CD1c-positive myeloid dendritic cell (primary cell): ENCODE measurements around the gene PFKL.
"Not testable (repeated sequence)": the region's sequence is repeated elsewhere in the genome, so short reads cannot be mapped to it uniquely, and the experiment has no call there.

Experiments
- DNase-seq: peaks from one replicate; pipeline ENCODE4 v3.0.0-alpha.2; 2016; ENCODE audit errors: extremely low spot score

The PFKL gene

DNA sequence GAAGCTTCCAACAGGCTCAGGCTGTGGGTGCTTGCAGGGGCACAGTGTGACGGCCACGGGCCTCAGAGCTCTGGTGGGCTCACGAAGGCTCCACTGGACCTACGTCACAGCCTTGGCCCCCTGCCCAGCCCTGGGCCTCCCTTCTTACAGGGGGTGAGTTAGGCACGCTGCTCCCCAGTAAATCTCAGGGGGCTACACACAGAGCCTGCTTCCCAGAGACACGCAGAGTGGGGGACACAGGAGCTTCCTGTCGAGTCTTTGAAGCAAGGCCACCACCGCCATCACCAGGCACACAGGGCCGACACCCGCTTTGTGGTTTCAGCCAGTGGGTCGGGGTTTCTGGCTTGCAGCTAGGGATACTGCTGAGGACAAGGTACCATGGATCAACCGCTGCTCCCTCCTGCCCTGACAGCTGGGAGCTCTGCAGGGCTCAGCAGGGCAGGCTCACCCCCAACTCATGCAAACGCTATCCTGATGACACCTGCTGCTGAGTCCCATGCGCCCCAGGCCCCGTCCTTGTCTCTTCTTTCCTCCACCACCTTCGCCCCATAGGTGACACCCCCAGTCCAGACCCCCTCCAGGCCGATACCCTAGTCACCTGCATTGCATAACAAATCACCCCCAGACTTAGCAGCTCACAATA is 44.8 kb downstream of the PFKL start:
- no peak for DNase-seq

DNA sequence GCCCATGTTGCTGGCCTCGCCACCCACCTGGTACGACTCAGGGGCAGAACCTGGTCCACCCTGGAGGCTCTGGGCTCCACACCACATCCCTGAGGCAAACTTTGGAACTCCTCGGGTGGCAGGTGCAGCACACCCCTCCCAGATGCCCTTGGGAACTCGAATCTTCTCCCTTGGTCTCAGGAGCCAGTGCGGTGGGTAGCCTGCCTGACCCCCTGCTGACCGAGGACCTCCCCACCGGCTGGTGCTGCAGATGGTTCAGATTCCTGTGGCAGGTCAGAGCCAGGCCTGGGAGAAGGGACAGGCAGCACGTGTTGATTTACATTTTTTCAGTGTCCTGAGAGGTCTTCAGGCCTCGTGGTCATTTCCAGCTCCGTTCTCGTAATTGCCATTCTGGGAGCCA is 45.6 kb downstream of the PFKL start:
- no peak for DNase-seq

DNA sequence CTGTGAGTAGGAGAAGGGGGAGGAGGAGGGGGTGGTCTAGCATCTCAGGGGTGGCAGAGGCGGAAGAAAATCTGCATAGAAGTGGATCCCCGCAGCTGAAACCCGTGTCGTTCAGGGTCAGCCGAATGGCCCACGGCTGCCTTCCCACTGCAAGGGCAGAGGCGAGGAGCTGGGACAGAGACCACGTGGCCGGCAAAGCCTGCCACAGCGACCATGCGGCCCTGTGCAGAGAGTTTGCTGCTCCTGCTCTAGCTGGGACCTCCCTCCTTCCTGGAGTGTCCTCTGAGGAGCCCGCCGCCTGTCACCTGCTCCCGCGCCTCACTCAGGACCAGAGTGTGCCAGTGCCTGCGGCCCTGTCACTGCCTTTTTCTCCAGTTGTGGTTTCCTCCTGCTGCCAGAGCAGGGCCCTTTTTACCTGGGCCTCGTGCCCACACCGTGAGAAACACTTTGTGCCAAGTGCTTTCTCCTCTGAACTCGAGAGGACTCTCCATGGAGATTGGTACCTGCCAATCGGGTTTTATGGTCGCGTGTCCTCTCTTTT is 48.1 kb downstream of the PFKL start:
- DNase-seq = no peak

DNA sequence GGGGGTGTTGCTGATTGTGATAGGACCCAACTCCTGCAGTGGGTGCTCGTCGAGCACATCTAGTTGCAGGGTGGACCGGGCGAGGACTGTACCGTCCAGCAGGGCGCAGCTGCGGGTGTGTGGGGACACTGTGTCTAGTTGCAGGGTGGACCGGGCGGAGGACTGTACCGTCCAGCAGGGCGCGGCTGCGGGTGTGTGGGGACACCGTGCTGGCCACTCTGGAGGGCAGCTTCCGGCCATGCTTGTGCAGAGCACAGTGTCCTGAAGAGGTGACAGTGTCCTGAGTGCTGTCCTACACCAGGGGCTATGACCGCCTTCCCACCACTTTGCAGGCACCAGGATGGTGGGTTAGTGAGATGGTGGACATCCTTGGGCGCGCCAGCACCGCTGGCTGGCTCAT is 49.0 kb downstream of the PFKL start:
- no peak for DNase-seq

DNA sequence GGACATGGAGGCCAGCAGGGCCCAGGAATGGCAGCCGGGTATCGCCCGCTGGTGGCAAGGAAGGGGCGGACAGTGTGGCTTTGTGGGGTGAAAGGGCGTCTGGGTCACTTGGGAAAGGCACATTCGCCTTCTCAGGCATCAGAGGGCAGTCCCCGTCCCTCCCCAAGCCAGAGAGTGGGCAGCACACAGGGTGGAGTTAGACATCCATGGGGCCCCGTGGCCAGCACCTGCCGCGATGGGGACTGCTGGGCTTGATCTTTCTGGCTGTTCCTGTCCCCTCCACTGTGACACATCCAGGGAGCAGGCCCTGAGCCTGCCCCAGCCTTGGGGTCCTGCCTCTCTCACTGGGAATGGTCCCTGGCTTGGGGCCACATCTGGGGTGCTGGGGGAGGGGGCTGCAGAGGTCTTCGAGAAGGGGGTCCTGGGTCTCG is 49.6 kb downstream of the PFKL start:
- DNase-seq = no peak

DNA sequence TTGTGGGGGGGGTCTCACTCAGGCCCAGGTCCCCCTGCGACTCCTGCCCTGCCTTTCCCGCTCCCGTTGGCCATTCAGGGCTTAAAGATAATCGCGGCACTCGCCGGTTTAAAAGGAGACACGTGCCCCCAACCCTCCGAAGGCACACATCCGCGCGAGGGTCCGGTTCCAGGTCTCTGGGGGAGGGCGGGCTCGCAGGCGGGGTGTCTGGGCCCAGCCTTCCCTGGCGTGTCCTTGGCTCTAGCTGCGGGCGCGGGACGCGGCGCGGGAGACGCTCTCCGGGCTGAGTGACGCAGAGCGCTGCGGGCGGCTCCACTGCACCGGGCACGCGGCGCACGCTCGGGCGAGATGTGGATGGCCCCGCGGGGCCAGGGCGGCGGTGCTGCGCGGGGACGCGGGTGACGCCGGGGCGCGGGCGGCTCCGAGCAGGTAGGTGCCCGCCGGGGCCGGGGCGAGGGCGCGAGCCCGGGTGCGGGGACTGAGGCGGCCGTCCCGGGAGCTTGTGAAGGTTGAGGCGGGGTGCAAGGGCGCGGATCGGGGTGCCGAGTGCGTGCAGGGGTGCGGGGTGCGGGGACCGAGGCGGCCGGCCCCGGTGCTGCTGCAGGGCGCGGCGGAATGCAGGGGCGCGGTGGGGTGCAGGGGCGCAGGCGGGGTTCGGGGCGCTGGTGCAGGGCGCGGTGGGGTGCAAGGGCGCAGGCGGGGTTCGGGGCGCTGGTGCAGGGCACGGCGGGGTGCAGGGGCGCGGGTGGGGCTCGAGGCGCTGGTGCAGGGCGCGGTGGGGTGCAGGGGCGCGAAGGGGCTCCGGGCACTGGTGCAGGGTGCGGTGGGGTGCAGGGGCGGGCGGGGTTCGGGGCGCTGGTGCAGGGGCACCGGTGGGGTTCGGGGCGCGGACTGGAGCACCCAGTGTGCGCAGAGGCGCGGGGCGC is 50.3 kb downstream of the PFKL start:
- no peak for DNase-seq

DNA sequence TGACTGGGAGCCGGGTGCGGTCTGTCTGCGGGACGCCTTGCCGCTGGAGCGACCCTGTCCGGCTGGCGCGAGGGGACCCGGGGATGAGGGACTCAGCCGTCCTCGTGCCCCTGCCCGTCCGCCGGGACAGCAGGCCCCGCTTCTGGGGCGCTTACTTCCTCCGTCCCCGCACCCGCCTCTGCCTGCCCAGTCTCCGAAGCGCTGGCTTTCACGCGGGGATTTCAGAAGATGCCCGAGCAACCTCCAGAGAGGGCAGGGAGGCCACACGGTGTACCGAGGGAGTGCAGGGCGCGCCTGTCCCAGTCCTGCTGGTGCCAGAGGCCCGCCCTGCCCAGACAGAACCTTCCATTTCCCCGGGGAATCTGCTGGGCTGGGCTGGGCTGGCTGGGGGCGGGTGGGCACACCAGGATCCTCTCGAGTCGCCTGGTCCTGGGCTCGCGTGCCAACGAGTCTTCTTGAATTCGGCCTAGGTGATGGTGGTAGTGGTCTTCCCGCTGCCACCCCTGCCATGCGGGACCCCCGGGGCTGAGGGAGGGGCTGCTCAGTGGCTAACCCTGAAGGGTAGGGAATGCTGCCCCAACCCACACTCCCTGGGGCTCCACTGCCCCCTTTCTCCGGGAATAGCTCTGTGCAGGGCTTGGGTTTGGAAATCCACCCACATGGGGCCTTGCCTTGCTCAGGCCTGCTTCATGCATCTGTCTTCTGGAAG is 51.1 kb downstream of the PFKL start:
- no peak for DNase-seq

DNA sequence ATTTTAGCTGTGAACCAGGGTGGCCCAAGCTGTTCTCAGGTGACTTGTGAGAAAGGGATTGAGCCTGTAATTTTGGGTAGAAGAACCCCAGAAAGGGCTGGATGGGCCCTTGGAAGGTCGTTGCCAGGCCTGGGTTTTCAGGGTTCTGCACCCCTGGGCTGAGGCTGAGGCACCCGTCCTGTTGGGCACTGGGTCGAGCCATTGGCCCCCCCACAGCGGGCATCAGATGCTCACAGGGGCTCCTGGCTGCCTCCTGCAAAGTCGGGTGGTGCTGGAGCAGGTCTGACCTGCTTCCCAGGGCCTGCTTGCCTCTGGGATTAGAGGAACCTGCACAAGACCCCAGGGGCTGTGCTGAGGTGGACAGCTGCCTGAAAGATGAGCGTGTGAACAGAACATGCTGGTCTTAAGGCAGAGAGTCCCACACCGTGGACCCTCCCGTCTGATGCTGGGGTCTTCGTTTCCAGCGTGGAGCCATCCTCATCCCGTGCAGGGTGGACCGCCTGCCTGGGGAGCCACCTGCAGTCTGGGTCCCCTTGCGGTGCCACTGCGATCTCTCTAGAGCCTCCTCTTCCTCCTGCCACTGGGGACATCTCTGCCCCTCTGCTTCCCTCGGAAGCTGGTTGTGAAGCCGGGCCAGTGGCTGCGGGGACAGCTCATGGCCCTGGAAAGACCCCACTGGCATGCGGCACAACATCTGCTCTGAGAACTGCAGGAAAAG is 51.8 kb downstream of the PFKL start:
- no peak for DNase-seq

DNA sequence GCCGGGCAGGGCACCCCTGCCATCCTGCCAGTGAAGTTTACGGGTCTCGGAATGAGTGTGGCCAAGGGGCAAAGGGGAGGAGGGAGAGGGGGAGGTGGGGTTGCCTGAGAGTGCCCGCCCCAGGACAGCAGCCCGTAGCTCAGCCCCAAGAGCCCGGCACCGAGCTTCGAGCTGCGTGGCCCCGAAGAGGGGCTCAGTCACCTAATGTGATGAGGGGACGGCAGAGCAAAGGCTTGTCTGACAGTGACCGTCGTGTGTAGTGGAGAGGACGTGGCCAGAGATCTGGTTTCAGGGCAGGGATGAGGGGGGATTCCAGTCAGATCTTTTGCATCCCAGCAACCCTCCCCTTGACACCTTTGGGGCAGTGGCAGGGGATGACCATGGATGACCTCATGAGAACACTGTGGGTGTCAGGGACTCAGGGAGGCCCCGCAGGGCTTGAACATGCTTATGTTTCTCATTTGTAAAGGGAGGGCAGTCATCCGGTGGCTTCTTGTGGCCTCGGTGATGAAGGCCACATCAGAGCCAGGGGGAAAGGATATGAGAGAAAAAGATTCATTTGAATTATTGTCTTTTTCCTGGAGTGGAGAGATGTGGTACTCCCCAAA is 52.5 kb downstream of the PFKL start:
- DNase-seq = no peak

DNA sequence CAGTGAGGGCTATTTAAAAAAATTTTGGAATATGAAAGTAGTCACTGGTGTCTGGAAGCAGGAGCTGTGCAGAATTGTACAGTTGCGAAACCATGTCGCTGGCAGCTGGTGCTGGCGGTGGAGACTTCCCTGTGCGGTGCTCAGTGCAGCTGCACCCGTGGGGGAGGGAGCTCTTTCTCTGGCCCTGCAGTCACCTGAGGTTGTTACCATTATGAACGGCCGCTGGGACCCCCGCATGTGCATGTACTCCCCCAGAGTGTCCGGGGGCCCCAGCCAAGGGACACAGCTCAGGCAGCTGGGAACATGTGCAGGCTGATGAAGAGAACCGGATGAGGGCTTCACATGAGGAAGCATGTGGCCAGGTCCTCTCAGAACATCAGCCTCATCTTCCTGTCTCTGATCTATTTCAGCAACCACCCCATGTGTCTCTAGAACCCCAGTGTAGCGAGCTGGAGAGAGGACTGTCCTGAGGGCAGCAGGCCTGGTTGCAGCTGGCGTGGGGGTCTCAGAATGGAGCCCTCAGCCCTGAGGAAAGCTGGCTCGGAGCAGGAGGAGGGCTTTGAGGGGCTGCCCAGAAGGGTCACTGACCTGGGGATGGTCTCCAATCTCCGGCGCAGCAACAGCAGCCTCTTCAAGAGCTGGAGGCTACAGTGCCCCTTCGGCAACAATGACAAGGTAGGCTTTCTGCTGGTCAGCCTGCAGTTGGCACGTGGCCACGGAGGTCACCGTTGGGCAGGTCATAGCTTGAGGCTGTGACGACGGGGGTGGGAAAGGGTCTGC is 53.5 kb downstream of the PFKL start, which contains the start of gene TRPM2:
Gene TRPM2, plus strand, starts transcription at position 431 of the 780 bp plus-strand sequence. Its CDS starts 80 bp downstream, at position 511.
- DNase-seq = peak; percentile 85

DNA sequence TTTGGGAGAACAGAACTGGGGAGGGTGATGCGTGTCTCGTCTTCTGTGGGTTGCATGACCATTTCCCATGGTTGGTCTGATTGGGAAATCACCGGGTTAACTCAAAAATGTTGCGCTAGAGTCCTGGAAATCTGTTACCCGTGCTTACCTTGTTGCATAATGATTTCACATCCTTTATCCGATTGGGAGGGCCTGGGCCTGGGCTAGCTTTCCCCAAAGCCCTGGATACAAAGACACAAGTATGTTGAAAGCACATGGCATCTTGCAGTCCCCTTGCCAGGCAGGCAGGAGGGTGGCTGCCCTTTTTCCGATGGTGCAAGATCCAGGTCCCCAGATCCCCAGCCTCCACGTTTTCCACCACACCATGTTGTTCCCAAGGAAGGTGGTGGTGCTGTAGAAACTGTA is 54.1 kb downstream of the PFKL start:
- DNase-seq = peak; percentile 91

DNA sequence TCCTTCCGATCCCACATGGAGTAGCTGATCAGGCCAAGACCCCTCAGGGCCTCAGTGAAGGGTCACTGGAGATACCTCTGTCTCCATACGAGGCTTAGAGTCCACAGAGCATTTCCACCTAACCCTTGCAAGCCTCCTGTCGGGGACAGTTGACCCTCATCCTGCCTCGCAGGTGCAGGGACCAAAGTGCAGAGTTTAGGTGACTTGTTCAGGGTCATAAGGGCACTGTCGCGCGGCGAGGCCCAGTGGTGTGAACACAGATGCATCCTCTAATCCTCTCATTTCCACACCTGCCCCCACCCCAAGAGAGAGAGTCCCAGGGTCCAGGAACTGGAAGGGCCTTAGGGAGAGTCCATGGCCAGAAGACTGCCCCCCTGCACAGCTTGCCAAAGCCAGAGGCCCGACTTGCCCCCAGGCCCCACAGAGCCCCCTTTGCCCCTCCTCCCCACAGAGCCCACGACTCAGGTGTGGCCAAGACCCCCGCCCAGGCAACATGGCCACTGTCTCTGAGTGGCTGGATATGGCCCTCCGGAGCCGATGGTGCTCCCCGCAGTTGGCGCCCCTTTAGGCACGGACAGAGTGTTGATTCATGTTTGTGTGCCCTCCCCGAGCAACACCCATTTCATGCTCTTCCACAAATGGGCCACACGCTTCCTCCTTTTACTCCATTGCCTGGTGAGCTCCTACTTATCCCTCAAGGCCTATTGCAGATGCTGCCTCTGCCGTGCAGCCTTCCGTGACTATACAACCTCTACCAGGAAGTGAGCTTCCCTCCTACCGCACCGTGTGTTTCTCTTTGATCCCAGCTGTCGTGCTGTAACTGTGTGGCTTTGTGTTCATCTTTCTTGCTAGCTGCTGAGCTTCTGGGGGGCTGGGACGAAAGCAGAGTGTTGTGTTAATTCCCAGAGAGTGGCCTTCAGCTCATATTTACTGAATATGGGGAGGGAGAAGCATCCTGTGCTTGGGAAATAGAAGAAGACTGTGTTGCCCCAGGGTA is 55.2 kb downstream of the PFKL start:
- DNase-seq = peak; percentile 46

DNA sequence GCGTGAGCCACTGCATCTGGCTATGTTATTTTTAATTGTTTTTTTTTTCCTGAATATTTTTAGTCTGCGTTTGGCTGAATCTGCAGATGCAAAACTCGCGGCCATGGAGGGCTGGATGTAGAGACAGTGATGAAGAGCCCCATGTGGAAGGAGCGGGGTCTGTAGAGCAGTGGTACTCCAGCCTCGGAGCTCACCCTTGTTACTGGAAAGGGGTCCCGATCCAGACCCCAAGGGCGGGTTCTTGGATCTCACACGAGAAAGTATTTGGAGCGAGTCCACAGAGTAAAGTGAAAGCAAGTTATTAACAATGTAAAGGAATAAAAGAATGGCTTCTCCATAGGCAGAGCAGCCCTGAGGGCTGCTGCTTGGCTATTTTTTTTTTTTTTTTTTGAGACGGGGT is 56.3 kb downstream of the PFKL start:
- no peak for DNase-seq

DNA sequence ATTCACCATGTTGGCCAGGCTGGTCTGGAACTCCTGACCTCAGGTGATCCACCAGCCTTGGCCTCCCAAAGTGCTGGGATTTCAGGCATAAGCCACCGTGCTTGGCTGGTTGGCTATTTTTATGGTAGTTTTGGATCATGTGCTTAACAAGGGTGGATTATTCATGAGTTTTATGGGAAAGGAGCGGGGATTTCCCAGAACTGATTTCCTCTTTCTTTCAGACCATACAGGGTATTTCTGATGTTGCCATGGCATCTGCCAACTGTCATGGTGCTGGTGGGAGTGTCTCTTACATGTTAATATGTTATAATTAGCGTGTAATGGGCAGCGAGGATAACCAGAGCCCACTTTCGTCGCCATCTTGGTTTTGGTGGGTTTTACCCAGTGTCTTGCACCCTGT is 56.8 kb downstream of the PFKL start:
- peak; percentile 89 for DNase-seq

DNA sequence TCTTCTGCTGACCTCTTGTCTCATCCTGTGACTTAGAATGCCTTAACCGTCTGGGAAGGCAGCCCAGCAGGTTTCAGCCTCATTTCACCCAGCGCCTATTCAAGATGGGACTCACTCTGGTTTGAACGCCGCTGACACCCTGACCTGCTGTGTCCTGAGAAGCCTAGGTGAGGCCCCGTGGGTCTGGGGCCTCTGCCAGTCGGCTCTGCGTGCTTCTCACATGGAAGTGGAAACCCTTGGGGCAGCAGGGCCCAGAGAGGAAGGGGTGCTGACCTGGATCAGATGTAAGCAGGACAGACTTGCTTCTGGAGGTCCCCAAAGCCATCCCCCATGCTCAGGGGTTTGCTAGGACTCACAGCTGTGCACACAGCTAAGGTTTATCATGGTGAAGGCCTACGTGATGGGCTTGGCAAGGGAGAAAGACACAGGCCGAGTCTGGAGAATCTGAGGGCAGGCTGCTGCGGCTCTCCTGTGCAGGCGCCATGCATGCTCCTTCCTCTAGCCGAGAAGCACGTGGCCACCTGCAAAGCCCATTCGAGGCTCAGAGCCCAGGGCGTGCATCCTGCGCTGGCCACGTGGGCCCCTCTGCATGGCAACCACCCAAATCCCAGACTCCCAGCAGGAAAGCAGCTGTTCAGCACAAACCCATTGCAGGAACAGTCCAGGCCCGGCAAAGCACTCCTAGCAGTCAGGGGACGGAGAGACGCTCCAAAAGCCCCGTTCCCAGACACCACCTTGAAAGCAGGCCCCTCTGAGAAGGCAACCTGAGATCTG is 57.4 kb downstream of the PFKL start:
- no peak for DNase-seq

DNA sequence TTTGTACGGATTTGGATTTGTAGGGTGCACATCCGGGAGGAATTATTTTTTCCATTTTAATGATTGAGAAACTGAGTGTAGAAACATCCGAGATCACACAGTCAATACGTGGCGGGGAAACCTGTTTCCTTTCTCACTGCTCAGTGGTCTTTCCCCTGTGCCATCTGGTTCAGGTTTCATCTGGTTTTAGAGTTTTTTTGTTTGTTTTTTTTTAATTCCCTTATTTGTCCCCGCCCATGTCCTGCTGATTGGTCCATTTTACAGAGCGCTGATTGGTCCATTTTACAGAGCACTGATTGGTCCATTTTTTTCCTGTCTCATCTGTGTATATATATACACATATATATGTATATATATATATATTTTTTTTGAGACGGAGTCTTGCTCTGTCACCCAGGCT is 59.5 kb downstream of the PFKL start:
- DNase-seq = no peak

DNA sequence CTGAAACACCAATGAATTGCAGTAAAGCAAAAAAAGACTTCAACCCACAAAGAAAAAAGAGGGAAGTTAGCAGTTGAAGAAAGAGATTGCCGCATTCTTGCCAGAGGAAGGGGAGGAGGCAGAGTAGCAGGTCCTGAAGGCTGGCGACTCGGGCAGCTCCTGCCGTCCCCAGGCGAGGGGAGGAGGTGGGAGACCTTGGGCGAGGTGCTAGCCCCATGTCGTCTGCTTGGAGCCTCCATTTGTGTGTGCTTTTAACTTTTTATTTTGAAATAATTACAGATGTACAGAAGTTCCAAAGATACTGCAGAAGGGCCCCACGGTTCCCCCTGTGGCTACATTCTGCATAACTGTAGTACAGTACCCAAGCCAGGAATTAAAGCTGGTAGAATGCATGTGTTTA is 60.3 kb downstream of the PFKL start:
- peak; percentile 65 for DNase-seq

DNA sequence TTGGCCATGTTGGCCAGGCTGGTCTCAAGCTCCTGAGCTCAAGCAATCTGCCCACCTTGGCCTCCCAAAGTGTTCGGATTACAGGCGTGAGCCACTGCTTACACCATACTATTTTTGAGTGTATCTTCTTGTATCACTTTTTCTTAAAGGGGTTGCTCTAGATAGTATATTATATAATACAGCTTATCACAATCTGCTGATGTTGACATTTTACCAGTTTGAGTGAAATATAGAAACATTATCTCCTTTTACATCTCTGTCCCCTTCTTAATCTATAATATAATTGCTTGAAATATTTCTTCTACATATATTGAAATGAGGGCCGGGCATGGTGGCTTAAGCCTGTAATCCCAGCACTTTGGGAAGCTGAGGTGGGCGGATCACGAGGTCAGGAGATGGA is 62.0 kb downstream of the PFKL start:
- DNase-seq = not testable (repeated sequence)
